WTC11 (cell line): ENCODE results near the gene TBC1D28.
"Not testable (repeated sequence)": the region's sequence is repeated elsewhere in the genome, so short reads cannot be mapped to it uniquely, and the experiment has no call there.

Experiments used
- MYBL2 ChIP-seq: sonication (generic); formaldehyde crosslinking; IDR thresholded peaks from 2 replicates; pipeline ENCODE4 v1.8.1; 2023; ENCODE audit warnings: mild to moderate bottlenecking, moderate library complexity, missing genetic modification reagents
- SMAD4 ChIP-seq: sonication (generic); formaldehyde crosslinking; IDR thresholded peaks from 2 replicates; pipeline ENCODE4 v1.8.0; 2022; ENCODE audit warnings: mild to moderate bottlenecking, missing genetic modification reagents
- SOX15 ChIP-seq: fragments of 250-450 bp; sonication (Bioruptor Pico); IDR thresholded peaks from 2 replicates; pipeline ENCODE4 v1.9.0; 2021; ENCODE audit warnings: mild to moderate bottlenecking
- SP1 ChIP-seq: sonication (generic); formaldehyde crosslinking; conservative IDR thresholded peaks from 2 replicates; pipeline ENCODE4 v1.8.1; 2022; ENCODE audit warnings: missing genetic modification reagents
- ZBTB21 ChIP-seq: sonication (generic); formaldehyde crosslinking; IDR thresholded peaks from 2 replicates; pipeline ENCODE4 v1.8.1; 2023; ENCODE audit warnings: mild to moderate bottlenecking, missing genetic modification reagents, borderline replicate concordance
- ZNF396 ChIP-seq: fragments of 250-450 bp; sonication (Bioruptor Pico); IDR thresholded peaks from 2 replicates; pipeline ENCODE4 v1.8.0; 2021; ENCODE audit warnings: mild to moderate bottlenecking, moderate library complexity, borderline replicate concordance
- TF ChIP-seq, protein P1 (sequence below): sonication (generic); formaldehyde crosslinking; IDR thresholded peaks from 2 replicates; pipeline ENCODE4 v1.8.1; 2023; ENCODE audit warnings: mild to moderate bottlenecking, missing genetic modification reagents, moderate library complexity
- TF ChIP-seq, protein P2 (sequence below): fragments of 200-600 bp; IDR thresholded peaks from 2 replicates; pipeline ENCODE4 v1.8.0; 2022; ENCODE audit warnings: antibody characterized with exemption
- TF ChIP-seq, protein P3 (sequence below): sonication (generic); formaldehyde crosslinking; IDR thresholded peaks from 2 replicates; pipeline ENCODE4 v1.8.1; 2022; ENCODE audit warnings: low read depth, missing genetic modification reagents, borderline replicate concordance
- TF ChIP-seq, protein P4 (sequence below): sonication (generic); formaldehyde crosslinking; IDR thresholded peaks from 2 replicates; pipeline ENCODE4 v1.8.0; 2022; ENCODE audit warnings: mild to moderate bottlenecking, missing genetic modification reagents

DNA sequence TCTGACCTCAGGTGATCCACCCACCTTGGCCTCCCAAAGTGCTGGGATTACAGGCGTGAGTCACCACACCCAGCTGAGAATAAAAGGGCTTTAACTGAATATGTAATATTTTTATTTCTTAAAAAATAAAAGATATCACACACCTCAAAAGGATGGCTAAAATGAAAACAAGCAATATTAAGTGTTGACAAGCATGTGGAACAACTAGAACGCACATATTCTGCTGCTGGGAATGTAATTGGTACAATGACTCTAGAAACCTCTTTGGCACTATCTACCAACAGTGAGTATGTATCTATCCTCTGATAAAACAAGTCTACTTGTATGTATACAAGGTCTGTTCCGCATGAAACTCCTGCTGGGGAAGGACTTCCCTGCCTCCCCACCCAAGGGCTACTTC is 32.7 kb upstream of the TBC1D28 start:
- TF ChIP-seq, protein P1, sequence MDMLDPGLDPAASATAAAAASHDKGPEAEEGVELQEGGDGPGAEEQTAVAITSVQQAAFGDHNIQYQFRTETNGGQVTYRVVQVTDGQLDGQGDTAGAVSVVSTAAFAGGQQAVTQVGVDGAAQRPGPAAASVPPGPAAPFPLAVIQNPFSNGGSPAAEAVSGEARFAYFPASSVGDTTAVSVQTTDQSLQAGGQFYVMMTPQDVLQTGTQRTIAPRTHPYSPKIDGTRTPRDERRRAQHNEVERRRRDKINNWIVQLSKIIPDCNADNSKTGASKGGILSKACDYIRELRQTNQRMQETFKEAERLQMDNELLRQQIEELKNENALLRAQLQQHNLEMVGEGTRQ: not testable (repeated sequence)
- TF ChIP-seq, protein P2, sequence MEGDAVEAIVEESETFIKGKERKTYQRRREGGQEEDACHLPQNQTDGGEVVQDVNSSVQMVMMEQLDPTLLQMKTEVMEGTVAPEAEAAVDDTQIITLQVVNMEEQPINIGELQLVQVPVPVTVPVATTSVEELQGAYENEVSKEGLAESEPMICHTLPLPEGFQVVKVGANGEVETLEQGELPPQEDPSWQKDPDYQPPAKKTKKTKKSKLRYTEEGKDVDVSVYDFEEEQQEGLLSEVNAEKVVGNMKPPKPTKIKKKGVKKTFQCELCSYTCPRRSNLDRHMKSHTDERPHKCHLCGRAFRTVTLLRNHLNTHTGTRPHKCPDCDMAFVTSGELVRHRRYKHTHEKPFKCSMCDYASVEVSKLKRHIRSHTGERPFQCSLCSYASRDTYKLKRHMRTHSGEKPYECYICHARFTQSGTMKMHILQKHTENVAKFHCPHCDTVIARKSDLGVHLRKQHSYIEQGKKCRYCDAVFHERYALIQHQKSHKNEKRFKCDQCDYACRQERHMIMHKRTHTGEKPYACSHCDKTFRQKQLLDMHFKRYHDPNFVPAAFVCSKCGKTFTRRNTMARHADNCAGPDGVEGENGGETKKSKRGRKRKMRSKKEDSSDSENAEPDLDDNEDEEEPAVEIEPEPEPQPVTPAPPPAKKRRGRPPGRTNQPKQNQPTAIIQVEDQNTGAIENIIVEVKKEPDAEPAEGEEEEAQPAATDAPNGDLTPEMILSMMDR: not testable (repeated sequence)
- TF ChIP-seq SP1 (CRISPR knock-in tag); SMAD4; ZNF396; ZBTB21 (CRISPR knock-in tag); SOX15 (CRISPR knock-in tag); MYBL2 (CRISPR knock-in tag): not testable (repeated sequence)
- TF ChIP-seq, protein P3, sequence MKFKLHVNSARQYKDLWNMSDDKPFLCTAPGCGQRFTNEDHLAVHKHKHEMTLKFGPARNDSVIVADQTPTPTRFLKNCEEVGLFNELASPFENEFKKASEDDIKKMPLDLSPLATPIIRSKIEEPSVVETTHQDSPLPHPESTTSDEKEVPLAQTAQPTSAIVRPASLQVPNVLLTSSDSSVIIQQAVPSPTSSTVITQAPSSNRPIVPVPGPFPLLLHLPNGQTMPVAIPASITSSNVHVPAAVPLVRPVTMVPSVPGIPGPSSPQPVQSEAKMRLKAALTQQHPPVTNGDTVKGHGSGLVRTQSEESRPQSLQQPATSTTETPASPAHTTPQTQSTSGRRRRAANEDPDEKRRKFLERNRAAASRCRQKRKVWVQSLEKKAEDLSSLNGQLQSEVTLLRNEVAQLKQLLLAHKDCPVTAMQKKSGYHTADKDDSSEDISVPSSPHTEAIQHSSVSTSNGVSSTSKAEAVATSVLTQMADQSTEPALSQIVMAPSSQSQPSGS (CRISPR knock-in tag): not testable (repeated sequence)
- TF ChIP-seq, protein P4, sequence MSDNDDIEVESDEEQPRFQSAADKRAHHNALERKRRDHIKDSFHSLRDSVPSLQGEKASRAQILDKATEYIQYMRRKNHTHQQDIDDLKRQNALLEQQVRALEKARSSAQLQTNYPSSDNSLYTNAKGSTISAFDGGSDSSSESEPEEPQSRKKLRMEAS (CRISPR knock-in tag): not testable (repeated sequence)
